Stomach (tissue), 9 donors: ENCODE results near the gene ZBTB7B. TPM values are rescaled to one million over a fixed set of nuclear protein-coding genes. Genes with fewer than 3 reads are reported as not detected.

Experiments
- DNase-seq, 2 donors: peaks; one replicate each; pipeline versions ENCODE4 v3.0.0 to v3.0.0-alpha.2; 2013 to 2019
- H3K27ac ChIP-seq, 5 donors: fragments of 200-600 bp in 4 of 5; sonication (generic) in 4 of 5; one replicate each; pipeline ENCODE4 v1.5.1; 2013 to 2019; ENCODE audit warnings: mild to moderate bottlenecking in 1 of 5, moderate library complexity in 1 of 5
- H3K27me3 ChIP-seq, 3 donors: fragments of 200-600 bp; sonication (generic); one replicate each; pipeline ENCODE4 v1.5.1; 2017 to 2019; ENCODE audit warnings: mixed run types in 1 of 3
- H3K36me3 ChIP-seq, 4 donors: fragments of 200-600 bp; sonication (generic); 1 replicate in 3 of 4; 2 replicates in 1 of 4; pipeline ENCODE4 v1.5.1; 2016 to 2019
- H3K4me1 ChIP-seq, 4 donors: fragments of 200-600 bp; sonication (generic); one replicate each; pipeline ENCODE4 v1.5.1; 2016 to 2019
- H3K4me3 ChIP-seq, 4 donors: fragments of 200-600 bp; sonication (generic) in 3 of 4; one replicate each; pipeline ENCODE4 v1.5.1; 2016 to 2019; ENCODE audit warnings: mild to moderate bottlenecking in 1 of 4
- H3K9me3 ChIP-seq, 4 donors: fragments of 200-600 bp; sonication (generic); one replicate each; pipeline ENCODE4 v1.5.1; 2016 to 2019
- EP300 ChIP-seq: sonication (generic); formaldehyde crosslinking; IDR thresholded peaks from one replicate; pipeline ENCODE4 v1.6.1; 2017; ENCODE audit warnings: antibody characterized with exemption
- POLR2A ChIP-seq, 4 donors: fragments of 450-650 bp; IDR thresholded peaks; one replicate each; pipeline ENCODE4 v1.6.1; 2016; ENCODE audit warnings: antibody characterized with exemption in 4 of 4, control low read depth in 2 of 4, mild to moderate bottlenecking in 1 of 4, moderate library complexity in 1 of 4
- POLR2AphosphoS5 ChIP-seq, 3 donors: sonication (generic); formaldehyde crosslinking; IDR thresholded peaks; one replicate each; pipeline ENCODE4 v1.6.1; 2016; ENCODE audit warnings: antibody characterized with exemption in 3 of 3
- WGBS, 5 donors: extraction: QIAGEN DNeasy Blood & Tissue Kit in 3 of 5; methylation state at CpG; one replicate each; pipeline versions ENCODE4 v1.1.5 to v1.1.7; 2013 to 2018; 5-methylcytosine and 5-hydroxymethylcytosine counted together
- intact Hi-C: fragments of 100-400 bp; cut with DNase I; formaldehyde crosslinking; loops from one replicate; pipeline ENCODE4 v1.15.1; 2023; ENCODE audit warnings: low total_unique reads
- polyA plus RNA-seq, 3 donors: library from polyadenylated mRNA; stranded (reverse); fragments of 200-250 nt; gene quantifications; one replicate each; pipeline ENCODE4 v1.2.3, GENCODE V29; 2013
- total RNA-seq, 5 donors: library from RNA; depleted of rRNA; stranded (reverse); fragments of >200 nt; gene quantifications; one replicate each; pipeline versions ENCODE4 v1.1.0 to v1.2.3, GENCODE V29; 2014 to 2016
- TF ChIP-seq, protein P1 (sequence below), 7 experiments: fragments of 450-650 bp in 4 of 7; fragments of 200-600 bp in 3 of 7; sonication (generic) in 3 of 7; IDR thresholded peaks; one replicate each; pipeline ENCODE4 v1.5.1; 2016 to 2019; ENCODE audit warnings: antibody characterized with exemption in 7 of 7, control low read depth in 2 of 7, mild to moderate bottlenecking in 1 of 7
- donor health status: healthy with polysubstance abuse.
- donor health status: Bipolar disorder and iron deficiency.
- donor health status: healthy.

The ZBTB7B gene
- total and polyA plus RNA-seq, 8 donors: 29.6 to 134 (median 38.1) TPM

DNA sequence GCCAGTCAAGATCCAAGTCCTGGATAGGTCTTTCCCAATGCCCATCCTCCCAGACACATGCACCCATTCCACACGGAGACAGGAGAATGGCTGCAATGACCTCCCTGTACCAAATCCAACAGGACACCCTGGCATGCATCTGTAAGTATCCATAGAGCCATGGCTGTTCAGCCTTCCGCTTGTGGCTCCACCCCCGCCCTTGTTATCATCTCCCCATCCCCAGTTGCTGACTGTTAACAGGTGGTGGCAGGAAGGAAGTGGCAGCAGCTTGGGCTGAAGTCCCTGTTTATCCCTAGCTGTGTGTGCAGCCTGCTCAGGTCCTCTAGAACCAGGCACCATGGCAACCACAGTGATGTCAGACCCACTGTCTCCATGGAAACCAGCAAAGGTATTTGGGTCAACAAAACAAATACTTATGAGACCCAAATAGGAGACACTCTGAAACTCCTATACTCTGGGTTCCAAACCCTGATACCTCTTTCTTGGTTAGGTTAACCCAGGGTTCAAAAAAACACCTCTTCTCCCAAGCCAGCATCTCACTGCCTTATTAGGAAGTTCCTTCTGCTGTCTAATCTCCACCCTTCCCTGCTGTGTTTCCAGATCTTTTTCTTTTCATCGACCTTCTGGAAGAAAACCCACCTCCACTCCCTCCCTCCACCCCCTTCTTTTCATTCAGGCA, 47.4 kb upstream of the ZBTB7B start:
- H3K36me3 ChIP-seq: peaks cover 19 to 38% (median 36%) of the 10 kb centered on the region in 4 donors
- TF ChIP-seq EP300: no peak
- TF ChIP-seq POLR2AphosphoS5 (IDR thresholded peaks at IDR 0.05): peak in 2 of 3 donors; percentile 5 to 18
- TF ChIP-seq POLR2A (IDR thresholded peaks at IDR 0.05): no peak
- TF ChIP-seq, protein P1, sequence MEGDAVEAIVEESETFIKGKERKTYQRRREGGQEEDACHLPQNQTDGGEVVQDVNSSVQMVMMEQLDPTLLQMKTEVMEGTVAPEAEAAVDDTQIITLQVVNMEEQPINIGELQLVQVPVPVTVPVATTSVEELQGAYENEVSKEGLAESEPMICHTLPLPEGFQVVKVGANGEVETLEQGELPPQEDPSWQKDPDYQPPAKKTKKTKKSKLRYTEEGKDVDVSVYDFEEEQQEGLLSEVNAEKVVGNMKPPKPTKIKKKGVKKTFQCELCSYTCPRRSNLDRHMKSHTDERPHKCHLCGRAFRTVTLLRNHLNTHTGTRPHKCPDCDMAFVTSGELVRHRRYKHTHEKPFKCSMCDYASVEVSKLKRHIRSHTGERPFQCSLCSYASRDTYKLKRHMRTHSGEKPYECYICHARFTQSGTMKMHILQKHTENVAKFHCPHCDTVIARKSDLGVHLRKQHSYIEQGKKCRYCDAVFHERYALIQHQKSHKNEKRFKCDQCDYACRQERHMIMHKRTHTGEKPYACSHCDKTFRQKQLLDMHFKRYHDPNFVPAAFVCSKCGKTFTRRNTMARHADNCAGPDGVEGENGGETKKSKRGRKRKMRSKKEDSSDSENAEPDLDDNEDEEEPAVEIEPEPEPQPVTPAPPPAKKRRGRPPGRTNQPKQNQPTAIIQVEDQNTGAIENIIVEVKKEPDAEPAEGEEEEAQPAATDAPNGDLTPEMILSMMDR (IDR thresholded peaks at IDR 0.05): no peak
- peak overlapping the region; percentile 81 to 86 (median 85) for H3K27ac ChIP-seq
- intact Hi-C loops: no loop called here
- WGBS, 5 donors: 0 to 12% (median 6%) methylated on average over 3 to 4 of the region's 4 CpGs
- peak overlapping the region; percentile 57 to 61 (median 59) for H3K4me3 ChIP-seq
- H3K27me3 ChIP-seq: no peaks in the 10 kb centered on the region
- no peaks in the 10 kb centered on the region for H3K9me3 ChIP-seq
- DNase-seq: peak; percentile 63 to 93
- peaks cover 55 to 94% (median 79%) of the 10 kb centered on the region in 4 donors for H3K4me1 ChIP-seq

DNA sequence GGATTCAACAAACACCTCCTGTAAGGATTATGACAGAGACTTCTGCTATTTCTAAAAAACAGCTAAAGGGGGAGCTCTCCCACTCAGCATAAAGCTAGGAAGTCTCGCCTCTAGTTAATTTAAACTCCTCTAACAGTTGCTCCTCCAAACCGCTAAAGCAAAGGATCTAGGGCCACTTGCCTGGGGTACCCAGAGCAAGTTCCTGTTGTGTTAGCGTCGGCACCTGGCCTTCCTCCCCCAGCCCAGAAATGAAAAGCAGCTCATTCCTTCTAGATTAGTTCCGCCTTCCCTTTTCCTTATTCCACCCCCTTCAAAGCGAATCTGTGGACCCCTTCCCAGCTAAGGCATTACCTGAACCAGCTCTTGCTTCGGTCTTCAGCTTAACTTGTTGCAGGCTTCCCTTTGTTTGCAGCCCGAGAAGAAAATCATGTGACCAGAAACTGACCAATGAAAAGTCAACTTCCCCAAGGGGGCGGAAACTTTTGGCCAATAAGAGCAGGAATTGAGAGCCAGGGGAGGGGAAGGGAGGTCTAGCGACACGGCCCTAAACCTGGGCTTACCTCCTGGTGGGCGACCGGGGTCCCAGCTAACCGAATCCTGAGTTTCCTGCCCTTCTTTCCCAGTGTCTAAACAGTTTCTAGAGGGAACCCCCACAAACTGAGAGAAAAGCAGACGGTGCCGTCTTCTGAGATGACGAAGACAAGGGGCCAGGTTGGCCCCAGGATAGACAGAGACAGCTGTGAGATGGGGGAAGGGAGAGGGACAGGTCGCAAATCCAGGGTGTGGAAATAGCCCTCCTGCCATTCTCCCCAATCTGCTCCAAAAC, 46.7 kb upstream of the ZBTB7B start, which contains the start of gene PBXIP1:
TSS of gene PBXIP1 (minus strand) at position 382 of the 826 bp plus-strand sequence. CDS start 2,378 bp downstream, outside the sequence.
- DNase-seq: peak; percentile 83 to 97
- WGBS, 5 donors: 0 to 1% (median 0%) methylated on average over 18 of the region's 18 CpGs
- H3K4me1 ChIP-seq: peaks cover 62 to 97% (median 86%) of the 10 kb centered on the region in 4 donors
- H3K27me3 ChIP-seq: no peaks in the 10 kb centered on the region
- H3K27ac ChIP-seq: peak within 1 kb of the TSS; percentile 81 to 86 (median 85)
- intact Hi-C loops: no loop called here
- H3K36me3 ChIP-seq: peaks cover 13 to 31% (median 29%) of the 10 kb centered on the region in 4 donors
- TF ChIP-seq, protein P1 (IDR thresholded peaks at IDR 0.05): no peak
- TF ChIP-seq POLR2A (IDR thresholded peaks at IDR 0.05) (peak in 1 of 4 donors; percentile 17), EP300 (no peak), POLR2AphosphoS5 (IDR thresholded peaks at IDR 0.05) (peak in 2 of 3 donors; percentile 52 to 66)
- no peaks in the 10 kb centered on the region for H3K9me3 ChIP-seq
- H3K4me3 ChIP-seq: peak within 1 kb of the TSS; percentile 57 to 61 (median 59)

DNA sequence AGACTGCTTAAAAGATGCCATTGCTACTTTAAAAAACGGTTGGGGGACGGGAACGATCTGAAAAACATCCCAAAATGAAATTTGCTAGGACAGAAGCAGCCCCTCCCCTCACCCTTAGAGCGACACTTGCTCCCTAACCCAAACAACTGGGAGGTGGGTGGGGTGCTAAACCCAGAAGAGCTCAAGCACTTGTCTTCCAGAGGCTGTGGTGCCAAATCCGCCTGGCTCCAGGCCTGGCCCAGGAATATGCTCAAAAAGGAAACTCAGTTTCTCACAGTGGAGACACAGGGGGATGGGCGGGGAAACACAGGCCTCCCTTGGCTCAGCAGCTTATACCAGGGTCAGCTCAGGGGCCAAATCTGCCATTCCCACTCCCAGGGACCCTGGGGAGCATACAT, 46.1 kb upstream of the ZBTB7B start:
- H3K36me3 ChIP-seq: peaks cover 12 to 25% (median 23%) of the 10 kb centered on the region in 4 donors
- peak overlapping the region; percentile 57 to 61 (median 59) for H3K4me3 ChIP-seq
- DNase-seq: peak in 1 of 2 donors; percentile 59
- no peaks in the 10 kb centered on the region for H3K9me3 ChIP-seq
- 7 to 18% (median 12%) methylated on average over 6 of the region's 6 CpGs for WGBS, 5 donors
- no peaks in the 10 kb centered on the region for H3K27me3 ChIP-seq
- peaks cover 60 to 93% (median 84%) of the 10 kb centered on the region in 4 donors for H3K4me1 ChIP-seq
- peak overlapping the region; percentile 81 to 86 (median 85) for H3K27ac ChIP-seq
- TF ChIP-seq EP300 (no peak), POLR2AphosphoS5 (IDR thresholded peaks at IDR 0.05) (no peak), POLR2A (IDR thresholded peaks at IDR 0.05) (no peak)
- TF ChIP-seq, protein P1 (IDR thresholded peaks at IDR 0.05): no peak
- intact Hi-C loops: no loop called here

DNA sequence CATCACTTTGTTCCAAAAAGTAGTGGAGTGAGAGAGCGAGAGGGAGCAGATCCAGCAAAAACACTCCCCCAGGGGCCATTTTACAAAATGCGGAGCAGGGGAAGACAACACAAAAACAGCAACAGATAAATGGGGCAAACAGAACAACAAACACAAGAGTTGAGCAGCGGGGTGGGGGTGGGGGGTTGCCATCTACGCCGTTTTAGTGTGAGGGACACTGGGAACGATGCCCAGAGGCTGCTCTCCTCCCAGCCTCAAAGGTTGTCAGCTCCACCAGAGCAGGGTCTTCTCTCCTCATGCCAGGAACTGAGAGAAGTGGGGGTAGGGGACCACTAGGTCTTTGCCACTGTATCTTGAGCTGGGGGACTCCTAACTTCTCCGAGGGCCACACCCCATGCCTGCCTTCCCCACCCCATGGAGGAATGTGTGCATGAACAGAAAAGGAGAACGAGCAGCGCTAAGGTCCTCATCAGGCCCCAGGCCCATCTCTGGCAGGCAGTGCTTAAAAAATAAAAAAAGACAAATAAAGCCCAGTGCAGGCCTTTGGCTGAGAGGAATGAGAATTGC, 45.4 kb upstream of the ZBTB7B start:
- DNase-seq: no peak
- H3K9me3 ChIP-seq: no peaks in the 10 kb centered on the region
- H3K4me3 ChIP-seq: peak overlapping the region in 1 of 4 donors; percentile 60
- TF ChIP-seq POLR2A (IDR thresholded peaks at IDR 0.05): no peak
- no peak for TF ChIP-seq POLR2AphosphoS5 (IDR thresholded peaks at IDR 0.05)
- peaks cover 56 to 88% (median 80%) of the 10 kb centered on the region in 4 donors for H3K4me1 ChIP-seq
- no peaks in the 10 kb centered on the region for H3K27me3 ChIP-seq
- 34 to 63% (median 39%) methylated on average over 9 of the region's 9 CpGs for WGBS, 5 donors
- peaks cover 12 to 21% (median 19%) of the 10 kb centered on the region in 4 donors for H3K36me3 ChIP-seq
- intact Hi-C loops: no loop called here
- H3K27ac ChIP-seq: peak overlapping the region in 4 of 5 donors; percentile 81 to 85 (median 84)
